AG10803 (cell line): ENCODE data around the gene HCN1.

Experiments used
- DNase-seq: peaks from one replicate; pipeline ENCODE4 v3.0.0; 2010; ENCODE audit warnings: low read depth
- H3K4me3 ChIP-seq: 2 replicates; pipeline ENCODE4 v1.5.1; 2011; ENCODE audit warnings: mild to moderate bottlenecking, low read length, control low read depth
- TF ChIP-seq, protein P1 (sequence below): conservative IDR thresholded peaks from 2 replicates; pipeline ENCODE4 v1.5.1; 2011; ENCODE audit warnings: mild to moderate bottlenecking, low read length, control low read depth, inconsistent platforms

HCN1 gene

GRCh38 chr5:45677524-45677923 lies 18.7 kb downstream of the HCN1 start:
- no peak for DNase-seq
- no peak overlapping the region for H3K4me3 ChIP-seq
- TF ChIP-seq, protein P1, sequence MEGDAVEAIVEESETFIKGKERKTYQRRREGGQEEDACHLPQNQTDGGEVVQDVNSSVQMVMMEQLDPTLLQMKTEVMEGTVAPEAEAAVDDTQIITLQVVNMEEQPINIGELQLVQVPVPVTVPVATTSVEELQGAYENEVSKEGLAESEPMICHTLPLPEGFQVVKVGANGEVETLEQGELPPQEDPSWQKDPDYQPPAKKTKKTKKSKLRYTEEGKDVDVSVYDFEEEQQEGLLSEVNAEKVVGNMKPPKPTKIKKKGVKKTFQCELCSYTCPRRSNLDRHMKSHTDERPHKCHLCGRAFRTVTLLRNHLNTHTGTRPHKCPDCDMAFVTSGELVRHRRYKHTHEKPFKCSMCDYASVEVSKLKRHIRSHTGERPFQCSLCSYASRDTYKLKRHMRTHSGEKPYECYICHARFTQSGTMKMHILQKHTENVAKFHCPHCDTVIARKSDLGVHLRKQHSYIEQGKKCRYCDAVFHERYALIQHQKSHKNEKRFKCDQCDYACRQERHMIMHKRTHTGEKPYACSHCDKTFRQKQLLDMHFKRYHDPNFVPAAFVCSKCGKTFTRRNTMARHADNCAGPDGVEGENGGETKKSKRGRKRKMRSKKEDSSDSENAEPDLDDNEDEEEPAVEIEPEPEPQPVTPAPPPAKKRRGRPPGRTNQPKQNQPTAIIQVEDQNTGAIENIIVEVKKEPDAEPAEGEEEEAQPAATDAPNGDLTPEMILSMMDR: no peak

DNA sequence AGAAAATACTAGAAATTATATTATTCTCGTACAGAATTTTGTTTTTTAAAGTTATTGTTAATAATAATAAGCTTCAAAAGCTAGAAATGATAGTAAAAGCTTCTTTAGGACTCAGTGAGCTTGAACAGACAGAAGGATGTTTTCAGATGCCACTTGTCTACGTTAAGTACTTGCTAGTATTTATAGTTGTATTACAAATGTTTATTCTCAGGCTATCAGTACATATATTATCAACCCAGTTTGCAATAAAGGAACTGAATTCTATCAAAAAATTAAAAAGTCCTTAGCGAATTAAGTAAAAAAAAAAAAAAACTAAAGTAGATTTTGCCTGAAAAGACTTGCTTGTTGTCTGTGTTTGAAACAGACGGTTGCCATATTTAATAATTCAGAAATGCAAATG lies 23.9 kb downstream of the HCN1 start:
- TF ChIP-seq, protein P1: no peak
- no peak overlapping the region for H3K4me3 ChIP-seq

DNA sequence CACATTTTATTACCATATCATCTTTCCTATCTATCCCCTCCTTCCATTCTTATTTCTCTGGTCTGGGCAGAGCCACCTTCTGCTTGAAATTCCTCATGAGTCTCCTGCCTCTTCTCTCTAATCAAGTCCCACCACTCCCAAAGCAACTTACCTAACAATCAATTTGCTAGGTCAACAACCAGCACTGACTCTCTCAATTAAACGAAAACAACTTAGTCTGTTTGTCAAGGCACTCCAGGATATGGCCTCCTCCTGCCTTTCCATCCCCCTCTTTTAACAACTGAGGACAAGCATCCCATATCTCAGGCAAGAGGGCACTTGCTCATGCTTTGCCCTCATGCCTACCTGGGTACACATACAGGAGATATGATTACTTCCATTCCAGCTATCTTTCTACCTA lies 47.4 kb downstream of the HCN1 start:
- DNase-seq: no peak
- no peak overlapping the region for H3K4me3 ChIP-seq
- TF ChIP-seq, protein P1: no peak

More for the DNA sequence above, 23.9 kb downstream of the HCN1 start:
- DNase-seq: no peak

GRCh38 chr5:45643056-45643455 lies 53.1 kb downstream of the HCN1 start:
- TF ChIP-seq, protein P1: no peak
- no peak overlapping the region for H3K4me3 ChIP-seq
- DNase-seq: no peak

GRCh38 chr5:45642370-45642769 lies 53.8 kb downstream of the HCN1 start:
- TF ChIP-seq, protein P1: no peak
- H3K4me3 ChIP-seq: no peak overlapping the region
- DNase-seq: no peak

GRCh38 chr5:45639040-45639439 lies 57.1 kb downstream of the HCN1 start:
- TF ChIP-seq, protein P1: peak; percentile 23
- DNase-seq: no peak
- H3K4me3 ChIP-seq: no peak overlapping the region

GRCh38 chr5:45627076-45627656 lies 69.0 kb downstream of the HCN1 start:
- DNase-seq: no peak
- TF ChIP-seq, protein P1: no peak
- no peak overlapping the region for H3K4me3 ChIP-seq
